Smooth muscle cell (in vitro differentiated cells): ENCODE results near the gene BCL3. TPM values are rescaled to one million over a fixed set of nuclear protein-coding genes. Genes with fewer than 3 reads are reported as not detected.

Experiments
- DNase-seq: peaks from one replicate; lab custom pipeline; 2025; ENCODE audit not compliant: unreplicated experiment; lab: John Stamatoyannopoulos, UW
- H2AFZ ChIP-seq: fragments of 200-600 bp; sonication (generic); 2 replicates; pipeline ENCODE4 v1.6.0; 2016; ENCODE audit warnings: antibody characterized with exemption, low read depth, mild to moderate bottlenecking
- H3F3A ChIP-seq: fragments of 200-600 bp; sonication (generic); 2 replicates; pipeline ENCODE4 v1.6.0; 2017; ENCODE audit warnings: antibody characterized with exemption, low read depth
- H3K27ac ChIP-seq: fragments of 200-600 bp; sonication (generic); 2 replicates; pipeline ENCODE4 v1.5.1; 2016; ENCODE audit warnings: low read depth, mild to moderate bottlenecking
- H3K27me3 ChIP-seq: fragments of 200-600 bp; sonication (generic); 2 replicates; pipeline ENCODE4 v1.6.1; 2016; ENCODE audit warnings: low read depth, mild to moderate bottlenecking
- H3K36me3 ChIP-seq: fragments of 200-600 bp; sonication (generic); 2 replicates; pipeline ENCODE4 v1.5.1; 2016; ENCODE audit warnings: low read depth
- H3K4me1 ChIP-seq: fragments of 200-600 bp; sonication (generic); 2 replicates; pipeline ENCODE4 v1.5.1; 2016; ENCODE audit warnings: low read depth
- H3K4me2 ChIP-seq: fragments of 200-600 bp; sonication (generic); 2 replicates; pipeline ENCODE4 v1.6.0; 2016; ENCODE audit warnings: mild to moderate bottlenecking
- H3K4me3 ChIP-seq: fragments of 200-600 bp; sonication (generic); 2 replicates; pipeline ENCODE4 v1.5.1; 2016; ENCODE audit warnings: mild to moderate bottlenecking
- H3K79me2 ChIP-seq: fragments of 200-600 bp; sonication (generic); 2 replicates; pipeline ENCODE4 v1.6.0; 2016; ENCODE audit warnings: low read depth, mild to moderate bottlenecking
- H3K9ac ChIP-seq: fragments of 200-600 bp; sonication (generic); 2 replicates; pipeline ENCODE4 v1.6.0; 2016; ENCODE audit warnings: low read depth
- H3K9me3 ChIP-seq: fragments of 200-600 bp; sonication (generic); replicated peaks from 2 replicates; pipeline ENCODE4 v1.5.1; 2016; ENCODE audit warnings: low read depth
- H4K20me1 ChIP-seq: fragments of 200-600 bp; sonication (generic); 2 replicates; pipeline ENCODE4 v1.6.0; 2016; ENCODE audit warnings: low read depth
- CTCF ChIP-seq: fragments of 200-600 bp; sonication (generic); IDR thresholded peaks from 2 replicates; pipeline ENCODE4 v1.5.1; 2017; ENCODE audit warnings: borderline replicate concordance, mild to moderate bottlenecking, antibody characterized with exemption; ENCODE audit not compliant: insufficient read depth, poor library complexity, severe bottlenecking
- WGBS: methylation state at CpG from one replicate; pipeline ENCODE4 v1.1.7; 2016; ENCODE audit warnings: low lambda C conversion rate; 5-methylcytosine and 5-hydroxymethylcytosine counted together
- polyA plus RNA-seq: library from polyadenylated mRNA; unstranded; fragments of >200 nt; fragmentation: Nextera tagmentation; extraction: Ambion mirVana; gene quantifications from 2 replicates; pipeline ENCODE4 v1.2.1, GENCODE V29; 2016
- total RNA-seq: library from RNA; depleted of rRNA; stranded (reverse); fragments of >200 nt; gene quantifications from 2 replicates; pipeline ENCODE4 v1.2.3, GENCODE V29; 2014

Gene BCL3
- total and polyA plus RNA-seq, 2 experiments from 2014 or later, result 12.2 to 52.8 TPM

- DNase-seq, result no peak
- H3K9ac ChIP-seq, result no peak overlapping the region
- H3K36me3 ChIP-seq, result no peaks in the 10 kb centered on the region
- no peaks in the 10 kb centered on the region for H3K79me2 ChIP-seq
- no peaks in the 10 kb centered on the region for H3F3A ChIP-seq
- no peak overlapping the region for H3K27ac ChIP-seq
- TF ChIP-seq CTCF, result no peak
- no peaks in the 10 kb centered on the region for H3K27me3 ChIP-seq
- H3K4me3 ChIP-seq, result no peak overlapping the region
- H4K20me1 ChIP-seq, result no peaks in the 10 kb centered on the region
- no peak overlapping the region for H3K4me2 ChIP-seq
- no peaks in the 10 kb centered on the region for H3K9me3 ChIP-seq
- no peaks in the 10 kb centered on the region for H3K4me1 ChIP-seq
- H2AFZ ChIP-seq, result no peak overlapping the region
- 95% methylated on average over 6 of the region's 6 CpGs for WGBS
Observed at GRCh38 chr19:44788971-44789370, 40.5 kb downstream of the BCL3 start.

GRCh38 chr19:44789943-44790483 is 41.5 kb downstream of the BCL3 start:
- Histone ChIP-seq H3K27me3 (no peaks in the 10 kb centered on the region), H2AFZ (no peak overlapping the region), H3F3A (no peaks in the 10 kb centered on the region), H3K27ac (no peak overlapping the region), H4K20me1 (no peaks in the 10 kb centered on the region), H3K4me2 (no peak overlapping the region), H3K79me2 (no peaks in the 10 kb centered on the region), H3K9ac (no peak overlapping the region), H3K9me3 (no peaks in the 10 kb centered on the region), H3K36me3 (no peaks in the 10 kb centered on the region), H3K4me3 (no peak overlapping the region), H3K4me1 (no peaks in the 10 kb centered on the region)
- no peak for TF ChIP-seq CTCF
- 95% methylated on average over 13 of the region's 13 CpGs for whole genome bisulfite sequencing
- DNase-seq, result no peak

GRCh38 chr19:44792281-44792680 is 43.8 kb downstream of the BCL3 start:
- H3K27me3 ChIP-seq, result no peaks in the 10 kb centered on the region
- no peak overlapping the region for H3K4me2 ChIP-seq
- H3K4me3 ChIP-seq, result no peak overlapping the region
- no peaks in the 10 kb centered on the region for H4K20me1 ChIP-seq
- no peaks in the 10 kb centered on the region for H3K79me2 ChIP-seq
- H3K9ac ChIP-seq, result no peak overlapping the region
- H3K9me3 ChIP-seq, result no peaks in the 10 kb centered on the region
- no peaks in the 10 kb centered on the region for H3K36me3 ChIP-seq
- no peak overlapping the region for H3K27ac ChIP-seq
- no peaks in the 10 kb centered on the region for H3F3A ChIP-seq
- 92% methylated on average over 9 of the region's 9 CpGs for WGBS
- no peak for TF ChIP-seq CTCF
- H3K4me1 ChIP-seq, result no peaks in the 10 kb centered on the region
- H2AFZ ChIP-seq, result no peak overlapping the region
- no peak for DNase-seq

GRCh38 chr19:44794610-44795009 is 46.1 kb downstream of the BCL3 start:
- DNase-seq, result no peak
- Histone ChIP-seq H3K9ac (no peak overlapping the region), H3K4me2 (no peak overlapping the region), H3K36me3 (no peaks in the 10 kb centered on the region), H3K4me3 (no peak overlapping the region), H4K20me1 (no peaks in the 10 kb centered on the region), H3K79me2 (no peaks in the 10 kb centered on the region), H2AFZ (no peak overlapping the region), H3K27me3 (no peaks in the 10 kb centered on the region), H3F3A (no peaks in the 10 kb centered on the region), H3K27ac (no peak overlapping the region), H3K4me1 (no peaks in the 10 kb centered on the region), H3K9me3 (no peaks in the 10 kb centered on the region)
- WGBS, result 97% methylated on average over 4 of the region's 4 CpGs
- TF ChIP-seq CTCF, result no peak
